HCT116 (cell line): ENCODE data around the gene CDKN2A. TPM values are rescaled to one million over a fixed set of nuclear protein-coding genes. Genes with fewer than 3 reads are reported as not detected.

ENCODE experiments used
- ATAC-seq: fragments of 200-7000 bp; cut with Tn5 transposase; 2 replicates; pipeline ENCODE4 v1.9.1; 2020; ENCODE audit warnings: mild to moderate bottlenecking, moderate library complexity
- BruUV-seq: library from RNA; stranded (reverse); fragments of 400-500 nt; replicated peaks from 2 replicates; lab custom pipeline; 2021; lab: Mats Ljungman, UMichigan
- CTCF ChIA-PET: fragments of 300-600 bp; sonication (Branson Sonifier 250); formaldehyde crosslinking; loops from one replicate; lab custom pipeline; 2021; ENCODE audit warnings: antibody characterized with exemption; lab: Charles Lee
- POLR2A ChIA-PET: fragments of 300-600, 350-600 bp; sonication (Branson Sonifier 250); formaldehyde crosslinking; loops from one replicate; lab custom pipeline; 2021; ENCODE audit warnings: antibody characterized with exemption; lab: Charles Lee
- RAD21 ChIA-PET, 2 experiments: fragments of 300-600 bp; sonication (Branson Sonifier 250); formaldehyde crosslinking; loops; one replicate each; lab custom pipeline; 2023; ENCODE audit warnings: low total read pairs in 2 of 2; ENCODE audit not compliant: uncharacterized antibody in 2 of 2, unreplicated experiment in 2 of 2, low non-redundant PET in 1 of 2; lab: Charles Lee
- DNase-seq: peaks from one replicate; pipeline ENCODE4 v3.0.0-alpha.2; 2010; ENCODE audit warnings: low read depth, low spot score
- H2AFZ ChIP-seq: fragments of 200-600 bp; shearing (Covaris generic), sonication (generic); 2 replicates; pipeline ENCODE4 v1.6.1; 2017; ENCODE audit warnings: low read depth, mixed run types, mixed read lengths, antibody characterized with exemption, low read length; ENCODE audit not compliant: poor library complexity, severe bottlenecking
- H3K27ac ChIP-seq: 2 replicates; pipeline ENCODE4 v1.5.1; 2012; ENCODE audit warnings: low read depth, low read length
- H3K27me3 ChIP-seq: fragments of 200-600 bp; sonication (generic); 2 replicates; pipeline ENCODE4 v1.6.1; 2016; ENCODE audit warnings: mixed run types, low read length, mixed read lengths; ENCODE audit not compliant: insufficient read depth
- H3K36me3 ChIP-seq, 2 experiments: fragments of 200-500 bp in 1 of 2; fragments of 200-600 bp in 1 of 2; sonication (Bioruptor generic) in 1 of 2; sonication (generic) in 1 of 2; 2 replicates each; pipeline versions ENCODE4 v1.5.1 to v1.6.1; 2014 to 2016; ENCODE audit warnings: low read length in 2 of 2, inconsistent platforms in 1 of 2, mixed read lengths in 1 of 2, mixed run types in 1 of 2; ENCODE audit not compliant: insufficient read depth in 2 of 2, control insufficient read depth in 1 of 2
- H3K4me1 ChIP-seq, 2 experiments: fragments of 200-600 bp in 1 of 2; sonication (generic) in 1 of 2; 2 replicates each; pipeline versions ENCODE4 v1.5.1 to v1.6.1; 2012 to 2017; ENCODE audit warnings: low read length in 2 of 2, inconsistent platforms in 1 of 2, mild to moderate bottlenecking in 1 of 2, mixed read lengths in 1 of 2, mixed run types in 1 of 2, moderate library complexity in 1 of 2; ENCODE audit not compliant: insufficient read depth in 2 of 2, control insufficient read depth in 1 of 2
- H3K4me2 ChIP-seq: fragments of 200-600 bp; sonication (generic); 2 replicates; pipeline ENCODE4 v1.6.1; 2017; ENCODE audit warnings: mixed run types, low read length, mixed read lengths
- H3K4me3 ChIP-seq, 2 experiments: fragments of 200-600 bp in 1 of 2; sonication (generic) in 1 of 2; replicated peaks in 1 of 2; 2 replicates each; pipeline ENCODE4 v1.5.1; 2011 to 2016; ENCODE audit warnings: low read length in 2 of 2, control low read depth in 1 of 2, low read depth in 1 of 2, mild to moderate bottlenecking in 1 of 2, mixed read lengths in 1 of 2, mixed run types in 1 of 2
- H3K79me2 ChIP-seq: fragments of 200-600 bp; sonication (generic); 2 replicates; pipeline ENCODE4 v1.6.1; 2017; ENCODE audit warnings: mild to moderate bottlenecking, mixed run types, low read length, moderate library complexity, mixed read lengths; ENCODE audit not compliant: insufficient read depth
- H3K9ac ChIP-seq: fragments of 200-600 bp; sonication (generic); 2 replicates; pipeline ENCODE4 v1.6.1; 2016; ENCODE audit warnings: low read length, mixed read lengths
- H3K9me2 ChIP-seq: fragments of 200-600 bp; sonication (generic), shearing (Covaris generic); 2 replicates; pipeline ENCODE4 v1.6.1; 2017; ENCODE audit warnings: mixed run types, mild to moderate bottlenecking, moderate library complexity; ENCODE audit not compliant: insufficient read depth
- H3K9me3 ChIP-seq, 2 experiments: fragments of 200-500 bp in 1 of 2; fragments of 200-600 bp in 1 of 2; sonication (Bioruptor generic) in 1 of 2; sonication (generic) in 1 of 2; 2 replicates each; pipeline ENCODE4 v1.6.1; 2014 to 2017; ENCODE audit warnings: low read length in 2 of 2, mixed read lengths in 2 of 2, inconsistent platforms in 1 of 2, low read depth in 1 of 2, mild to moderate bottlenecking in 1 of 2, mixed run types in 1 of 2, moderate library complexity in 1 of 2; ENCODE audit not compliant: control insufficient read depth in 1 of 2, insufficient read depth in 1 of 2
- H4K20me1 ChIP-seq: fragments of 200-600 bp; sonication (generic), shearing (Covaris generic); 2 replicates; pipeline ENCODE4 v1.6.1; 2017; ENCODE audit warnings: mixed run types, mild to moderate bottlenecking, moderate library complexity; ENCODE audit not compliant: insufficient read depth
- CTCF ChIP-seq, 3 experiments: fragments of 200-600 bp in 1 of 3; sonication (generic) in 1 of 3; IDR thresholded peaks in 2 of 3; conservative IDR thresholded peaks in 1 of 3; 2 replicates each; pipeline ENCODE4 v1.5.1; 2012 to 2017; ENCODE audit warnings: low read depth in 2 of 3, low read length in 2 of 3, antibody characterized with exemption in 1 of 3, borderline replicate concordance in 1 of 3, control low read depth in 1 of 3, mild to moderate bottlenecking in 1 of 3, mixed read lengths in 1 of 3, mixed run types in 1 of 3, moderate library complexity in 1 of 3; ENCODE audit not compliant: insufficient read depth in 1 of 3
- EZH2 ChIP-seq: fragments of 200-600 bp; sonication (generic); IDR thresholded peaks from 2 replicates; pipeline ENCODE4 v1.6.1; 2017; ENCODE audit warnings: antibody characterized with exemption, mixed run types
- EZH2phosphoT487 ChIP-seq: fragments of 200-600 bp; IDR thresholded peaks from 2 replicates; pipeline ENCODE4 v1.6.1; 2018; ENCODE audit warnings: antibody characterized with exemption, borderline replicate concordance
- MAX ChIP-seq: IDR thresholded peaks from 2 replicates; pipeline ENCODE4 v1.6.1; 2012
- REST ChIP-seq: IDR thresholded peaks from 2 replicates; pipeline ENCODE4 v1.6.1; 2012; ENCODE audit warnings: low read depth
- SRF ChIP-seq: IDR thresholded peaks from 2 replicates; pipeline ENCODE4 v1.6.1; 2012; ENCODE audit warnings: low read depth
- YY1 ChIP-seq: IDR thresholded peaks from 2 replicates; pipeline ENCODE4 v1.6.1; 2011; ENCODE audit warnings: low read length, low read depth, moderate library complexity, mild to moderate bottlenecking; ENCODE audit not compliant: insufficient replicate concordance; ENCODE audit errors: extremely low read depth
- ZFX ChIP-seq: fragments of 450-650 bp; IDR thresholded peaks from 2 replicates; pipeline ENCODE4 v1.6.1; 2017
- intact Hi-C: fragments of 100-400 bp; cut with micrococcal nuclease; formaldehyde crosslinking; loops from 2 replicates; pipeline ENCODE4 v1.10.0; 2022
- total RNA-seq: library from RNA; stranded (reverse); gene quantifications from one replicate; pipeline ENCODE4 v1.2.1, GENCODE V29; 2021; ENCODE audit not compliant: unreplicated experiment

CDKN2A gene
- total RNA-seq, 1 experiment from 2014 or later = 89.7 TPM

GRCh38 chr9:21996438-21996837, 2.2 kb upstream of the CDKN2A start:
- ChIA-PET RAD21 (no interaction called here), POLR2A (no interaction called here), CTCF (interaction anchor here (3.2 kb wide), 1 partner anchor 12 kb away, joined by 36 read pairs; the partner anchor contains the start of gene CDKN2B)
- Histone ChIP-seq H2AFZ (peak overlapping the region; percentile 59), H3K4me2 (peak overlapping the region; percentile 91), H3K4me1 (peaks cover 4 to 19% of the 10 kb centered on the region in 2 experiments; a peak in 3 of 4 replicates), H3K9ac (peak overlapping the region; percentile 86), H3K9me3 (no peaks in the 10 kb centered on the region), H4K20me1 (no peaks in the 10 kb centered on the region), H3K27me3 (no peaks in the 10 kb centered on the region), H3K27ac (peak overlapping the region; percentile 89; the same call in 1 of the 2 replicates), H3K9me2 (no peaks in the 10 kb centered on the region), H3K4me3 (peak overlapping the region; percentile 79 to 81), H3K79me2 (peaks cover 43% of the 10 kb centered on the region), H3K36me3 (no peaks in the 10 kb centered on the region)
- DNase-seq (no peak), ATAC-seq (no peak)
- TF ChIP-seq SRF = peak; percentile 62
- no peak for TF ChIP-seq EZH2
- BruUV-seq = no TSS peak
- intact Hi-C loops = no loop called here

GRCh38 chr9:21995666-21996398, 1.6 kb upstream of the CDKN2A start:
- no peaks in the 10 kb centered on the region for H3K9me2 ChIP-seq
- peak overlapping the region; percentile 79 to 81 for H3K4me3 ChIP-seq
- peak overlapping the region; percentile 91 for H3K4me2 ChIP-seq
- no peaks in the 10 kb centered on the region for H3K27me3 ChIP-seq
- DNase-seq (no peak), ATAC-seq (peak; percentile 34)
- ChIA-PET POLR2A (interaction anchor here (1.4 kb wide), 1 partner anchor 13 kb away, joined by 4 read pairs; the partner anchor contains the start of gene CDKN2B), CTCF (interaction anchor here (3.2 kb wide), 1 partner anchor 13 kb away, joined by 36 read pairs; the partner anchor contains the start of gene CDKN2B), RAD21 (no interaction called here)
- peaks cover 4 to 19% of the 10 kb centered on the region in 2 experiments; a peak in 3 of 4 replicates for H3K4me1 ChIP-seq
- H3K9ac ChIP-seq = peak overlapping the region; percentile 86
- intact Hi-C loops = no loop called here
- H3K27ac ChIP-seq = peak overlapping the region; percentile 89
- peaks cover 49% of the 10 kb centered on the region for H3K79me2 ChIP-seq
- no peaks in the 10 kb centered on the region for H3K36me3 ChIP-seq
- H2AFZ ChIP-seq = peak overlapping the region; percentile 59
- no peaks in the 10 kb centered on the region for H3K9me3 ChIP-seq
- TSS peak; percentile 41 for BruUV-seq
- H4K20me1 ChIP-seq = no peaks in the 10 kb centered on the region
- no peak for TF ChIP-seq YY1
- peak in 1 of 3 experiments; percentile 22; a peak in 1 of 6 replicates for TF ChIP-seq CTCF (IDR thresholded peaks at IDR 0.05 in 2 of 3, conservative IDR thresholded peaks at IDR 0.05 in 1 of 3; ENCODE audit: borderline replicate concordance in 1 of 3, insufficient read depth in 1 of 3, low read depth in 2 of 3, low read length in 2 of 3)
- TF ChIP-seq EZH2phosphoT487 = no peak
- TF ChIP-seq ZFX = peak; percentile 98
- TF ChIP-seq REST = no peak
- TF ChIP-seq MAX = 0 out of 2 replicates have a peak, but pooled peaks have one; percentile 7
